A204.1 (cell line): ENCODE data around the gene GPR27.

Experiments
- FAIRE-seq: peaks from 2 replicates; lab custom pipeline; 2012; peaks lifted over from hg19 to GRCh38; lab: Jason Lieb, UNC

The GPR27 gene

DNA sequence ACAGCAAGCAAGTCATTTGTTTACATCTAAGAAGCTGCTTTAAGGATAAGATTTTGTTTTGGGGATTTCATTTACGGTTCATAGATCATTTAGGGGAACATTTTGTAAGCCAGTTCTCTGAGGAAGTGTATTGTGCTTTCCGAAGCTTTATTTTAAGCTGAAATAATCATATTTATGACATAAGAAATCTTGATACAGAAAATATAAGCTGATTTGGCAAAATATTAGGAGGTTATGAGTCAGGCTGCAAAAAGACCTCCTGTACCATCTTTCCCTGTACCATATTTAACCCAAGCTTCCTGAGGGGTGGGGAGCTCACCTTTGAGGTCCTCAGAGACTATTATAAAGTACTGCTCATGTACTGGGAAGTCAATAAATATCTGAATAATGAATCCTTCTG, 20.3 kb upstream of the GPR27 start:
- no peak for FAIRE-seq

DNA sequence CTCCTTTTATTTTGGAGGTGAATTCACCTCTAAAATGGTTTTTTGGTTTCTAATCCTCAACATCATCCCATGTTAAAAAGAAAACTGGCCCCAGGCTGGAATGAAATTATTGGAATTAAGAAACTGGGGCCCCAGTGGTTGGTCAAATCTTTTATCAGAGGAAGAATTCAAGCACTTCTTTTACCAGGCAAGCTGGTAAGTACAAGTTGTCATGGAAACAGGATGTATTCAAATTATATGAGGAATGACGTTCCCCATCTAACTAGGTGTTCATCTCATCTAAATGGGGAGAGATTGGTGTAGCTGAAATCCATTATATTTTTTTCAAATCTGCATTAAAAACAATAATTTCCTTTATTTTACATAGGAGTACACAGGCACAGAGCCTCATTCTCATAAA, 18.8 kb upstream of the GPR27 start:
- no peak for FAIRE-seq

DNA sequence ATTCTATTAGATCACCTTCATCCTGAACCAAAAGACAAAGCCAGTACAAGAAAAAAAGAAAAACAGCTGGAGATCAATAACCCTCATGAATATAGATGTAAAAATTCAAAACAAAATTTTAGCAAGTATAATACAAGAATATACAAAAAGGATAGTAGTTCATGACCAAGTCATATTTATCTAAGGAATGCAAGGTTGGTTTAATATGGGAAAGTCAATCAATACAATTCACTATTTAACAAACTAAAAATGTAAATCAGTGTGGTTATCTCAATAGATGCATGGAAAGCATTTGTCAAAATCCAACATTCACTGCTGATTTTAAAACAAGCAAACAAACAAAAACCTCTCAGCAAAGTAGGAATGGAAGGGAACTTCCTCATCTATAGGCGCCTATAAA, 11.0 kb upstream of the GPR27 start:
- FAIRE-seq, result no peak

DNA sequence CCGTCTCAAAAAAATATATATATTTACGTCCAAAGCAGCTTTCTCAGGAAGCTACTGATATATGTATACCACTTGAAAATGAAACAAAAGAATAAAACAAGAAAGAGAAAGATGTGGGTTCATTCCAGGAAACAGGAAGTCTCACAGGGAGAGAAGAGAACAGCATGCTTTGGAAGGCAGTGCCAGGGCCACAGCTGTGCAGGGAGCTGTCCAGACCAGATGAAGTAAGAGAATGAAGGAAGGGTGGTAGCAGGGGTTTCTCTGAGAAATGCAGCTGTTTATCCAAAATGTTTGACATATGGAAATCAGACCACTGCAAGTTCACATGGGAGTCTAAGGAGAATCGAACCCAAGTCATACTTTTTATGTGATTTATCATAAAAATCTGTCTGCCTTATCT, 8.9 kb upstream of the GPR27 start:
- no peak for FAIRE-seq

DNA sequence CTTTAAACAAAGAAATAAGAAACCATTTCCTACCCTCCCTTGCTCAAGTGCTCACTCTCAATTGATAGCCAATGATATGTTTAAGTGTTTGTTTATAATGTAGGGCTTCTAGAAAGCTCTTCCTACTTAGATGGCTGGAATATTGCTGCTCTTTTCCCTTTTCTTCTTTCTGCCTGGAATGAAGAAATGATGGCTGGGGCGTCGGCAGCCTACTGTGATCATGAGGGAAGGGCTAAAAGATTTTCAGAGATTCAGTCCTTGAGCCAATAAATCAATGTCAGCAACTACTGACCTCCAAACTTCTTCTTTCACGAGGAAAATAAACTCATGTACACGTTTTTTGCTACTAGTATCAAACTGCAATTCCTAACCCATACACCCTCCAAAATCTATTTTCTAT, 2.1 kb upstream of the GPR27 start:
- no peak for FAIRE-seq

DNA sequence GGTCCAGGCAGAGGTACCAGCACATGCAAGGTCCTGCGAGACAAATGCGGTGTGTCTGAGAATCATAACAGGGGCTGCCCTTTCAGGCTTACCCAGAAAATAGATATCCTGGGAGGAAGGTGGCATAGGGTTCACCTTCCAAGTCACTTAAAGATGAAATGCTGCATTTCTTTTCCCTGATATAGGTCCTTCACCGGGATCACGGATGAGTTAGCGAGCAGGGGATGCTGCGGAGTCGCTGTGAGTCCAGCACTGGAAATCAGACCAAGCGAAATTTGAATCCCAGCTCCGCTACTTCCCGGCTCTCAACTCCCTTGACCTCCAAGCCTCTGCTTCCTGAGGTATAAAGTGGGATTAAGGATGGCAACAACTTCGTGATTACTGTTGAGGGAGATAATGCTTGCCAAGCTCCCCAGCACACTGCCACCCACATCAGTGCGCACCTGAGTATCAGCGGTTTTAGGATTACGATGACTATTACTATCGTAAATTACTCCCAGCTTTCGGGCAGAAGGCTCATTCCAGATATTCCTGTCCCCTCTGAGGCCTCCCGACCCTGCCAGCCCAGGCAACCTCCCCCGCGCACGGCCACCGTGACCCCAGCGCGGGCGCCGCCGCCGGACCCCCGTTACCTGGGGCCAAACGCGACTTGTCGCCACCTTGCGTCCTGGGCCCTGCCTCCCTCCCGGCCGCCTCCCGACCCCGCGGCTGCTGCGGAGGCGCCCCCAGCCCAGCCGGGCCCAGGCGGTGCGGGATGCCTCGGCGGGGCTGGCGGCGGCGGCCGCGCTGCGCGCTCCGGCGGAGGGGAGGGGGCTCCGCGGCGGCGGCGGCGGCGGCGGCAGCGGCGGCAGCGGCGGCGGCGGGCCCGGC, 589 bp upstream of the GPR27 start:
- no peak for FAIRE-seq

DNA sequence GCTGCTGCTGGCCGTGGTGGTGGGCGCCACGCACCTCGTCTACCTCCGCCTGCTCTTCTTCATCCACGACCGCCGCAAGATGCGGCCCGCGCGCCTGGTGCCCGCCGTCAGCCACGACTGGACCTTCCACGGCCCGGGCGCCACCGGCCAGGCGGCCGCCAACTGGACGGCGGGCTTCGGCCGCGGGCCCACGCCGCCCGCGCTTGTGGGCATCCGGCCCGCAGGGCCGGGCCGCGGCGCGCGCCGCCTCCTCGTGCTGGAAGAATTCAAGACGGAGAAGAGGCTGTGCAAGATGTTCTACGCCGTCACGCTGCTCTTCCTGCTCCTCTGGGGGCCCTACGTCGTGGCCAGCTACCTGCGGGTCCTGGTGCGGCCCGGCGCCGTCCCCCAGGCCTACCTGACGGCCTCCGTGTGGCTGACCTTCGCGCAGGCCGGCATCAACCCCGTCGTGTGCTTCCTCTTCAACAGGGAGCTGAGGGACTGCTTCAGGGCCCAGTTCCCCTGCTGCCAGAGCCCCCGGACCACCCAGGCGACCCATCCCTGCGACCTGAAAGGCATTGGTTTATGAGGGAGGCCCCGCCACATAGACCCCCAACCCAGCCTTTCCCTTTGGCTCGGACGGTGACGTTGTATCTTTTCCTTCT, 1.1 kb downstream of the GPR27 start:
- no peak for FAIRE-seq

DNA sequence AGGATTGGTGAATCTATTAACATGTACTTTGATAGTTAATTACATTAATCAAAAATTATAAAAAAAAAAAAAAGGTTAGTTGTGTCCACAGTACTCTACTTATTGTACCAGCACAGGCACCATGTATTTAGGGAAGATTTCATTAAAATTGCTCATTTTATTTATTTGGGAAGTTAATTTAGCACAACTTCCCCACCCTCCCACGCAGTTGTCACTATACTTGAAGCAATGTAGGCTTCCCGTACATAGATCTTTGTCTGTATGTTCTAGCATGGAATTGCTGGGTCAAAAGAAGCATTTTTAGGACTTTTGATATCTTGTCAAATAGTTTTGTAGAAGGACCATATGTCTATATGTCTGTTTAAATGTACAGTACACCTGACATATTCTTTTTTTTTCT, 4.4 kb downstream of the GPR27 start:
- no peak for FAIRE-seq

DNA sequence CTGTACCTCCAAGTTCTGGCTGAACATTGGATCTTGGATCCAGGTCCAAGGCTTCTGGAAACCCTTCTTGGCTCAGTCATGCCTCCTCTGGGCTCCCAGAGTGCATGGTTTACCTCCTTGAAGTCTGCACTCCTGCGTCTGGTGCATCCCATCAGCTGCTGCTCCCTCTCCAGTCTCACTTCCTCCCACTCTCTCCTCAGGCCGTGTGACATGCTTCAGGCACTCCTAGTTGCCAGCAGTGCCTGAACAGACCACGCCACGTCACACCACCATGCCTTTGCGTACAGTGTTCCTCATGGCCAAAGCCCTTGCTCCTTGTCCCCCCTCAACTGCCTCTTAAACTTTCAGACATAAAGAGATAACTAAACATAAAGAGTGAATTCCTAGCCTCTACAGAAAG, 5.7 kb downstream of the GPR27 start:
- no peak for FAIRE-seq

DNA sequence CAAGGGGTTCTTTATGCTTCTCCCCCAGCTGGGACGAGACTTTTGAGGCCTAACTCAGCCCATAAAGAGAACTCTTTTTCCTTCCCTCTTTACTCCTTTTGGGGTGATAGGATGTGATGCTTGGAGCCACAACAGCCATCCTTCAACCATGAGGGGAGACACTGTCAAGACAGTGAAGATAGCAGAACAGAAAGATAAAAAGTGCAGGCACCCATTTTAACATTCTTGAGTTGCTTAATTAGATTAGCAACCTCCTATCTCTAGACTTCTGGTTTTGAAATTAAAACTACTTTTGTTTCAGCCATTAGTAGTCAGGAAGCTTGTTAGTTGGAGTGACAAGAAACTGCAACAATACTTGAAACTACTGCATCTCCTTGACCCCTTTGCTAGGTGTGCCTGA, 6.5 kb downstream of the GPR27 start:
- no peak for FAIRE-seq

DNA sequence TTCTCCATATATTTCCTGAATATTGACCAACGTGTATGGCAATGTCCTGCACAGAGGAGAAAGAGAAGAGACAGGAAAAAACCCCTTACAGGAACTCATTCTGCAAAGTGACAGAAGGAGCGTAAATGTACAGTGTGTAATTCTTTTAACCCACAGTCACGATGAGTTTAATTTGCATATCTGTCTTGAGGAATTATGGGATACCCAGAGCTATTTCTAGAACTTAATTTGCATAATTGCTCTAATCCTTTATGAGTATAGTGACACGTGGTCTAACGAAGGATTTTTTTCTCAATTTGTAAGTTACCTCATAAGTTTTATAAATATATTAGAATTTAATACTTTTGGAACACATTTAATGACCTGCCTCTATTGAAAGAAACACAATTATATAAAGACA, 9.8 kb downstream of the GPR27 start:
- FAIRE-seq, result no peak

DNA sequence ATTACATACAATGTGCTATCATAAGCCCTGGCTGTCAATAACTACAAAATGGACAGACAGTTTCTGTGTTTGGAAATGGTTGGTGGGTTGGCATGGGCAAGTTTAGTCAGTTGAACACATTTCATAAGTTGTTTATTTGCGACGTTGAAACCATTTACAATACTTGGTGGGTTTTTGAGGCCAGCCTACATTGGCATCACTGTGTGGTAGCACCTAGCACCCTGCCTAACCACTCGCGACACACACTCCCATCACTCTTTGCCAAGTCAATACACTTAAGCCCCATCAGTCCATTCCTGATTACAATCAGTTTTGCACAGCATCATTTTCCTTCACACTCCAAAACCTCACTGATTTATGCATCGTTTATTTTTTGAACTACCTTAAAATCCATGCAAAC, 17.5 kb downstream of the GPR27 start:
- FAIRE-seq, result no peak

DNA sequence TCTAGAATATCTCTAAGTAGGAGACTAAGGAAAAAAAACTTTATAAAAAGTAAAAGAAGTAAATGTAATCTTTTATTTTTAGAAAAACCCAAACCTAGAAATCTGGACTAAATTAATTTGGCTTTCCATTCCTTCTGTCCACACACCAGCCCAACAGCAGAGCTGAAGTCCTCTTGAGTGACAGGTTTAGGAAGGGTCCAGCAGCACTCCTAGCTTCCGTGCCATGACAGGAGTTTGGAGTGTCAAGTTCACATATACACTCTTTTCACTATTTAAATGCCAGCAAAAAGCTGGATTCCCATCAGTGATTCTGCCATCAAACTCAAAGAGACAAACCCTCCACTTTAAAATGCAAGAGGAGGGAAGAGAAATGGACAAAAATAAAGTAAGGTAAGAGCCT, 18.2 kb downstream of the GPR27 start:
- FAIRE-seq, result no peak

DNA sequence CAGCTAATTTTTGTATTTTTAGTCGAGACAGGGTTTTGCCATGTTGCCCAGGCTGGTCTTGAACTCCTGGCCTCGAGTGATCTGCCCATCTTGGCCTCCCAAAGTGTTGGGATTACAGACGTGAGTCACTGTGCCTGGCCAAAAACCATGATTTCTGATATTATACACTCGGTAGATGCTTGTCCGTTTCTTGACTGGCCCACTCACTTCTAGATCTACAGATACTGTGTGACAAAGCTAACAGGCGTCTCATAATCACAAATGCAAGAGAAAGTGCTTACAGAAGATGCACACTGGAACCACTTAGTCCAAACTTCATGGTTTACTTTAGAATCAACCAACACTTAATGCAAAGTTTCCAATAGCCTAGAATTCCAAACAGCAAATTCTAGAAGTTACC, 22.9 kb downstream of the GPR27 start:
- no peak for FAIRE-seq

DNA sequence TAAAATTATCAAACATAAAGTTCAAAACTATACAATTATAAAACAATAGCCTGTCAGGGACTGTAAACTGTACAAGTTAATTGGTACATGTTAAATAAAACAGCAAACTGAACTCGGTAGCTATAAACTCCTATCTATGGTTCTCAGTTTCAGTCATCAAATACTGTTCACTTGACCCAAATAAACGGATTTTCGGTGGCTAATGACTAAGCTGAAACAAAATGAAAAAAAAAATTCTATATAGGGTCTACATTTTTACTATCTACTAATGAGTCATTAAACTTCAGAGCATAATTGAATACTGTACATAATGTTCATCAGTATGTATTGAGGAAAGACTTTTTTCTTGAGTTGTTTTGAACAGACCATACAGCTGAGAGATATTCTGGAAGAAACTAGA, 24.7 kb downstream of the GPR27 start:
- no peak for FAIRE-seq

DNA sequence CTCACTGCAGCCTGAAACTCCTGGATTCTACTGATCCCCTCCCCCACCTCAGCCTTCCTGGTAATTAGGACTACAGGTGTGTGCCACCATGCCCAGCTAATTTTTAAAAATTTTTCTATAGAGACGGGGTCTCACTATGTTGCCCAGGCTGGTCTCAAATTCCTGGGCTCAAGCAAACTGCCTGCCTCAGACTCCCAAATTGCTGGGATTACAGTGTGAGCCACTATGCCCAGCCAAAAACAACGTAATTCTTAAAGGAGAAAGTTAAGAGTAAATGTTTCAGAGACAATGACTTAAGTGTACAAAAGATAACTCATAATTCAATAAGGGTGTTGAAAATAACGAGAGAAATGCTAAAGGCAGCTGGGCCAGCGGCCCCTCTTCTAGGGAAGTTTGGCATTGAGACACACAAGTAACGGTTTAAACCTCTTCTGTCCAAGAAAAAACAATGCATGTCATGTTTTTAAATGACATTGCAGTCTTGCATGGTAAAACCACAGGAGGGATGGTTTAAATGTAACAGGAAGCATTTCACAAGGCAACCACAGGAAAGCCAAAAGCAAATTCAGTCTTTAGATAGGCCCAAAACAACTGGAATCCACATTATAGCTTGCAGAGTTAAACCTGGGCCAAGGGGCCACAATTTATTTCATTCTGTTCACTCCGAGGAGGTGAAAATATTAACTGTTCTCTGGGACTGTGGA, 26.2 kb downstream of the GPR27 start:
- FAIRE-seq, result no peak

DNA sequence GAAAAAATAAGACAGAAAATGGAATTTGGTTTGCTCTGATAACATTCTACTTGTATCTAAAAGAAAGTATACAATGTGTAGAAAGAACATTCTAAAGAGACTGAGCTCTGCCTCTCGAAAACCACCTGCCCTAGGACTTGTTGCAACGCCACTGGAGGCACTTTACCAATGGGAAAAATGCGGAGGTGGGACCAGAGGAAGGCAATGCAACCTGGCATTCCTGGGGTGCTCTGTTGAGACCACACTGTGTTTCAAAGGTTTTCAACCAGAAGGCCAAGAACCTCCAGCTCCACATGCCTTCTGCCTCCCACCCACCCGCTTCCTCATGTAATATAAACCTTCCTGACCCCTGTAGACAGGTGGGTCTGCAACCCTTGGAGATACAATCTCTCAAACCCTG, 26.8 kb downstream of the GPR27 start:
- no peak for FAIRE-seq

DNA sequence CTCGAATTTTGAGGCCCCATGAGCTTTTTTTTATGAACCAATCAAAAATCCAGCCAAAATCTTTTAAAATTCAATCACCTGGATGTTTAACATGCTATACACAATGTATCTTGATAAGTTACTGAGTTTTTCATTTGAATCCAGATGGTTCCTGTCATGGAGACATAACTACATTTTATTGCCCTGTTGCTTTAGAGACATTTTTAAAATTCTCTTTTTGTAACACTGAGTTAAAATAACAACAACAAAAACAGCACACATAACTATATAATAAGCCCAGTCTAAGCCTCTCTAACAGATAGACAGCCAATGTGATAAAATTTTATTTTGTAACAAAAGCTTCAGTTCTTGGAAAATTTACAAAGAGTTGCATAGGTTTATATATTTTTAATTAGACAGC, 29.5 kb downstream of the GPR27 start:
- no peak for FAIRE-seq

DNA sequence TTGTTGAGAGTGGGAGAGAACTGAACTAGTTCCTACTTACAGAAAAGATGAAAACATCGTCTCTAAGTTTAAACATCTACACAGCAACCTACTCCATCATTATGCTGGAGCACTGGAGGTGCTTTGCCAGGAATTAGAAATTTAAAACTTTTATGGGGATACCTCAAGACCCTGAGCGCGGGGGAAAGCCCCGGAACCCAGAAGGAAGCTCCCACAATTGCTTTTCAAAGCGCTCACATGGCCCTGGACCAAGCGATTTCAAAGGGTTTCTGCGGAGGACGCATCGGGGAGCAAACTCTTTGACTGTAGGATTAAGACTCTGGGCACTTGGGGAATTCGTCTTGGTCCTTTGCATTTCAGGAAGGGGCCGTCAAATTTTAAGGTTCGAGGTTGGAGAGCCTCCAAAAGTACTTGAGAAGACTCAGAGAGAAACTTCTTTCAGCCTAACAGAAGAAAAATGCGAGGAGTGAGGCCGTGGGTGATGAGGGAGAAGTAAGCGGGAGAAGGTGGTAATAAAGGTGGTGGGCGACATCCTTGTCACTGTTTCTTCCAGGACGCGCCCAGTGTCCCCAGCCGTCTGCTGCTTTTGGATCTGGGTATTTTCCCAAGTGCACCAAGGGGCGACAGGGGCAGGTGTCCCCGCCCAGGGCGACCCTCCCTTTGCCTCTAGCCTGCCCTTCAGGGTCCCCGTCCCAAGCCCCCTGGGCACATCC, 30.7 kb downstream of the GPR27 start:
- no peak for FAIRE-seq

DNA sequence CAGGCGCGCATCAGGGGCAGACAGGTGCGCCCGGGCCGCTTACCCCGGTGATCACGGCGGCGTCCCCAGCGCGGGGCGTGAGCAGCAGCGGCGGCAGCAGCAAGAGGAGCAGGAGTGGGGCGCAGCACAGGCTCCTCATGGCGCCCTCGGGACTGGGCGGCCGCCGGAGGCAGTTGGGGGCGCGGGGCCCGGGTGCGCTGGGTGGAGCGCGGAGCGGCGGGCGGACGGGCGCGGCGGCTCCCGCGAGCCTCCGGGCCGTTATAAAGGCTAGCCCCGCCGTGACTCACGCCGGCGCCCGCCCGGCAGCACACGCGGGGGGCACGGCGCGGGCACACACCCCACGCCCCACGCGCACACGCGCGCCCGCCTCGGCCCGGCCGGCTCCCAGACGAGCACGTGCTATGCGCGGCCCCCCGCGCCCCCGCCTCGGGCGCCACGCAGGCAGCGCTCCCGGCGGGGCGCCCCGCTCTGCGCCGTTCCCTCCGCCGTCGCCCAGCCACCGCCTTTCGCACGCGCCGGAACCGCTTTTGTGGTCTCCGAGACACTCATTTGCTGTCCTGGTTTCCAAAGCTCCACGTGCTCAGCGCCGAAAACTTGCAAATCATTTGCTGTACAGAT, 31.4 kb downstream of the GPR27 start, which contains the start of gene PROK2:
TSS of gene PROK2 (minus strand) at position 235 of the 618 bp plus-strand sequence. CDS start at position 139, 96 bp downstream.
- FAIRE-seq, result no peak

DNA sequence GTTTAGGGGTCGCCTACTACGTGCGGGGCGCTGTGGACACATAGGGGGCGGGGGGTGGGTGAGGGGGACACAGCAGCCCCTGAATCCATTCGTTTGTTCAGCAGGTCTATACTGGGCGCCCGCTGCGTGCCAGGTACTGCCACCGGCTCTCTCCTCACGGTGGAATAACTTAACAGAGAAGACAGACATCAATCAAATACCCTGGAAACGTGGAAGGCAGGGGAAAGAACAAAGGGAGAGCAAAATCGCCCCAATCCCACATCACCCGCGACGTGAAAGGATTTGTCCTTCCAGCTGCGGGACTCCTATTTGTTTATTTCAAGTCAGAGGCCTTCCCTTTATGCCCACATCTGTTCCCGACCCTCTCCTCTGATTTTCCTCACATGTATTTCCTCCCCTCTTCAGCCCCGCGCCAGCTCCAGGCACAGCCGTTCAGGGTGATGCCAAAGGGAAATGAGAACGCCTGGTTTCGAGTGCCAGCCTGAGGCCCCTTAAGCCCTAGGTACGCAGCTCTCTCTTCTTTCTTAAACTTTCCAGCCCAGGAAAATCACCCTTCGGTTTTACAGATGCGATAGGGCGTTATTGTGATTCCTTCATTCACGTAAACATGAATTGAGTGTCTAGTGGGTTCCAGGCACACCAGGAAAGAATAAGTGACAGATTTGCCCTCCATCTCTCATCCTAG, 32.0 kb downstream of the GPR27 start:
- FAIRE-seq, result no peak

DNA sequence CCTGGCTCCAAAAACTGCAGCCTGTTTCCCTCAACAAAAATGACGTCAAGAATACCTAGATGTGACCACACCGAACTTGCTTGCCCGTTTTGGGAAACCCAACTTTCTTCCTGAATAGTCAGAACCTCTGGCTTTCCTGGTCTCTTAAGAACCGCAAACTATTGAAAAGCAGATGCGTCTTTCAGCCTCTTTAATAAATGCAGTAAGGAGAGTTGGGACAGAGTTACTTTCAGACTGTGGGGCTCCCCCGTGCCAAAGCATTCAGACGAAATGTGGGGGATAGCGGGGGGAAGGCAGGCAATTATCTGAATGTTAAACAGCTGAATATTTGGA, 32.5 kb downstream of the GPR27 start:
- no peak for FAIRE-seq
